Endothelial cell of umbilical vein (primary cell): ENCODE results near the gene PRR18. TPM values are rescaled to one million over a fixed set of nuclear protein-coding genes. Genes with fewer than 3 reads are reported as not detected.

Source experiments
- BruUV-seq: library from RNA; stranded (reverse); fragments of 400-500 nt; replicated peaks from 2 replicates; lab custom pipeline; 2021; lab: Mats Ljungman, UMichigan
- CTCF ChIA-PET: fragments of 300-600, 350-600 bp; sonication (Branson Sonifier 250); formaldehyde crosslinking; loops from one replicate; lab custom pipeline; 2021; ENCODE audit warnings: antibody characterized with exemption, inconsistent platforms; lab: Charles Lee
- POLR2A ChIA-PET: fragments of 300-600, 350-600 bp; sonication (Branson Sonifier 250); formaldehyde crosslinking; loops from one replicate; lab custom pipeline; 2021; ENCODE audit warnings: antibody characterized with exemption, inconsistent platforms; lab: Charles Lee
- DNase-seq: peaks from one replicate; pipeline ENCODE4 v3.0.0-alpha.2; 2011; ENCODE audit warnings: low read depth, low spot score
- FAIRE-seq: peaks from 2 replicates; lab custom pipeline; 2011; peaks lifted over from hg19 to GRCh38; lab: Jason Lieb, UNC
- H2AFZ ChIP-seq: 2 replicates; pipeline ENCODE4 v1.6.0; 2012; ENCODE audit warnings: low read depth, low read length, control low read depth, inconsistent platforms
- H3K27ac ChIP-seq: 2 replicates; pipeline ENCODE4 v1.5.1; 2011; ENCODE audit warnings: low read depth, mild to moderate bottlenecking, control low read depth, low read length, moderate library complexity; ENCODE audit not compliant: insufficient read depth
- H3K27me3 ChIP-seq, 2 experiments: 2 replicates each; pipeline versions ENCODE4 v1.6.0 to v1.6.1; 2011; ENCODE audit warnings: low read length in 2 of 2, mixed read lengths in 1 of 2; ENCODE audit not compliant: control insufficient read depth in 2 of 2, insufficient read depth in 2 of 2
- H3K36me3 ChIP-seq, 2 experiments: 2 replicates in 1 of 2; 3 replicates in 1 of 2; pipeline ENCODE4 v1.5.1; 2011; ENCODE audit warnings: low read length in 2 of 2, mild to moderate bottlenecking in 1 of 2, moderate library complexity in 1 of 2; ENCODE audit not compliant: control insufficient read depth in 2 of 2, insufficient read depth in 2 of 2; ENCODE audit errors: extremely low read depth in 1 of 2
- H3K4me1 ChIP-seq: 3 replicates; pipeline ENCODE4 v1.5.1; 2011; ENCODE audit warnings: mild to moderate bottlenecking, low read length; ENCODE audit not compliant: control insufficient read depth, insufficient read depth; ENCODE audit errors: extremely low read depth
- H3K4me2 ChIP-seq: 2 replicates; pipeline ENCODE4 v1.6.1; 2011; ENCODE audit warnings: low read length, control low read depth, mixed read lengths; ENCODE audit not compliant: insufficient read depth
- H3K4me3 ChIP-seq, 3 experiments: fragments of 200-600 bp in 1 of 3; sonication (generic), shearing (Covaris generic) in 1 of 3; replicated peaks in 1 of 3; 2 replicates each; pipeline ENCODE4 v1.5.1; 2011 to 2016; ENCODE audit warnings: control low read depth in 3 of 3, low read length in 3 of 3, mild to moderate bottlenecking in 2 of 3, inconsistent platforms in 1 of 3, low read depth in 1 of 3, moderate library complexity in 1 of 3; ENCODE audit not compliant: insufficient read depth in 1 of 3
- H3K79me2 ChIP-seq: 2 replicates; pipeline ENCODE4 v1.6.0; 2012; ENCODE audit warnings: low read length, inconsistent platforms; ENCODE audit not compliant: control insufficient read depth, insufficient read depth
- H3K9ac ChIP-seq: replicated peaks from 2 replicates; pipeline ENCODE3; 2011; ENCODE audit warnings: low read length, control low read depth; ENCODE audit not compliant: insufficient read depth; ENCODE audit errors: extremely low read depth
- H3K9me1 ChIP-seq: replicated peaks from 3 replicates; pipeline ENCODE4 v1.6.0; 2011; ENCODE audit warnings: mild to moderate bottlenecking, low read length; ENCODE audit not compliant: control insufficient read depth, insufficient read depth; ENCODE audit errors: extremely low read depth
- H3K9me3 ChIP-seq: replicated peaks from 2 replicates; pipeline ENCODE4 v1.5.1; 2012; ENCODE audit warnings: low read length, inconsistent platforms; ENCODE audit not compliant: control insufficient read depth, insufficient read depth
- H4K20me1 ChIP-seq: replicated peaks from 2 replicates; pipeline ENCODE3; 2011; ENCODE audit warnings: mild to moderate bottlenecking, low read length; ENCODE audit not compliant: control insufficient read depth, insufficient read depth; ENCODE audit errors: extremely low read depth
- CTCF ChIP-seq, 2 donors: IDR thresholded peaks; 1 replicate in 1 of 2; 2 replicates in 1 of 2; pipeline ENCODE4 v1.5.1; 2011; ENCODE audit warnings: low read length in 2 of 2, mild to moderate bottlenecking in 2 of 2, moderate library complexity in 2 of 2, control low read depth in 1 of 2, inconsistent platforms in 1 of 2, low read depth in 1 of 2; ENCODE audit not compliant: insufficient read depth in 1 of 2; ENCODE audit errors: extremely low read depth in 1 of 2
- EZH2 ChIP-seq: IDR thresholded peaks from 2 replicates; pipeline ENCODE4 v1.6.1; 2012; ENCODE audit warnings: borderline replicate concordance, low read depth, mild to moderate bottlenecking, moderate library complexity, low read length, inconsistent platforms; ENCODE audit not compliant: severe bottlenecking
- FOS ChIP-seq: IDR thresholded peaks from 2 replicates; pipeline ENCODE4 v1.6.1; 2011; ENCODE audit warnings: mild to moderate bottlenecking, low read length, moderate library complexity, borderline replicate concordance; ENCODE audit not compliant: insufficient read depth
- GATA2 ChIP-seq: IDR thresholded peaks from 2 replicates; pipeline ENCODE4 v1.7.0; 2011; ENCODE audit warnings: low read depth, mild to moderate bottlenecking, moderate library complexity, mixed read lengths, low read length; ENCODE audit not compliant: insufficient read length, insufficient read depth
- JUN ChIP-seq: IDR thresholded peaks from 2 replicates; pipeline ENCODE4 v1.6.1; 2011; ENCODE audit warnings: borderline replicate concordance, low read depth; ENCODE audit not compliant: insufficient read length, insufficient read depth
- MAX ChIP-seq: IDR thresholded peaks from 2 replicates; pipeline ENCODE4 v1.6.1; 2011; ENCODE audit not compliant: insufficient read depth, insufficient read length
- MYC ChIP-seq: IDR thresholded peaks from one replicate; pipeline ENCODE4 v1.6.1; 2011; ENCODE audit warnings: mild to moderate bottlenecking, low read depth, low read length
- POLR2A ChIP-seq: IDR thresholded peaks from 2 replicates; pipeline ENCODE4 v1.6.1; 2012; ENCODE audit warnings: low read depth, mild to moderate bottlenecking, control low read depth, low read length
- POLR2AphosphoS5 ChIP-seq: IDR thresholded peaks from 2 replicates; pipeline ENCODE4 v1.6.1; 2012; ENCODE audit warnings: low read depth, mild to moderate bottlenecking, control low read depth, low read length, moderate library complexity; ENCODE audit not compliant: insufficient read depth
- dilution Hi-C: fragments of 300-500 bp; cut with MboI; formaldehyde crosslinking; loops from one replicate; pipeline ENCODE4 v1.15.0; 2019; ENCODE audit warnings: low sequenced_read_pairs; ENCODE audit not compliant: extremely low pct_ligation_motif_present
- intact Hi-C: fragments of 100-400 bp; cut with micrococcal nuclease; formaldehyde crosslinking; loops from one replicate; pipeline ENCODE4 v1.10.0; 2022
- polyA plus RNA-seq, 4 experiments: library from polyadenylated mRNA; depleted of rRNA in 3 of 4; stranded (reverse) in 3 of 4; unstranded in 1 of 4; fragments of >200 nt; gene quantifications; 2 replicates each; pipeline versions ENCODE4 v1.2.1 to v1.2.3, GENCODE V29; 2011 to 2012; ENCODE audit warnings: missing spikeins in 1 of 4
- total RNA-seq: library from RNA; stranded (reverse); gene quantifications from 2 replicates; pipeline ENCODE4 v1.2.3, GENCODE V29; 2021

The PRR18 gene
- total and polyA plus RNA-seq, 2 donors (not counting 3 experiments of a cell fraction or from before 2014, with no cell fraction given): not detected

- H3K79me2 ChIP-seq: no peaks in the 10 kb centered on the region
- no peak overlapping the region for H3K4me2 ChIP-seq
- peaks cover 23 to 42% of the 10 kb centered on the region in 2 experiments for H3K27me3 ChIP-seq
- H3K4me3 ChIP-seq: no peak overlapping the region
- no peak overlapping the region for H3K9ac ChIP-seq
- CTCF ChIA-PET: no interaction called here
- no TSS peak for BruUV-seq
- intact Hi-C loops (no loop called here), dilution Hi-C loops (no loop called here)
- no peaks in the 10 kb centered on the region for H3K9me3 ChIP-seq
- H3K4me1 ChIP-seq: no peaks in the 10 kb centered on the region
- no peaks in the 10 kb centered on the region for H3K36me3 ChIP-seq
- no peak for DNase-seq
- POLR2A ChIA-PET: no interaction called here
- TF ChIP-seq EZH2 (no peak), JUN (no peak), GATA2 (no peak), MAX (no peak), CTCF (IDR thresholded peaks at IDR 0.05; ENCODE audit: extremely low read depth in 1 of 2, insufficient read depth in 1 of 2, low read depth in 1 of 2, low read length in 2 of 2) (no peak), POLR2A (no peak), FOS (no peak), POLR2AphosphoS5 (no peak), MYC (no peak)
- FAIRE-seq: no peak
- no peaks in the 10 kb centered on the region for H3K9me1 ChIP-seq
- H3K27ac ChIP-seq: no peak overlapping the region
- H2AFZ ChIP-seq: no peak overlapping the region
- no peaks in the 10 kb centered on the region for H4K20me1 ChIP-seq
Observed at GRCh38 chr6:166353507-166353906, 45.3 kb upstream of the PRR18 start.
